Transverse colon (tissue), 4 donors: ENCODE results near the gene DGKD. TPM values are rescaled to one million over a fixed set of nuclear protein-coding genes. Genes with fewer than 3 reads are reported as not detected.

Source experiments
- DNase-seq: peaks from one replicate; pipeline ENCODE4 v3.0.0-alpha.2; 2019
- H3K27ac ChIP-seq, 4 donors: fragments of 200-600 bp; sonication (generic); 2 replicates each; pipeline ENCODE4 v1.5.1; 2016 to 2018; ENCODE audit warnings: inconsistent platforms in 4 of 4
- H3K27me3 ChIP-seq: fragments of 200-600 bp; sonication (generic); 2 replicates; pipeline ENCODE4 v1.5.1; 2017; ENCODE audit warnings: inconsistent platforms
- H3K36me3 ChIP-seq, 4 donors: fragments of 200-600 bp; sonication (generic); 2 replicates each; pipeline ENCODE4 v1.5.1; 2017 to 2019; ENCODE audit warnings: inconsistent platforms in 4 of 4
- H3K4me1 ChIP-seq, 4 donors: fragments of 200-600 bp; sonication (generic); 2 replicates each; pipeline ENCODE4 v1.5.1; 2017 to 2020; ENCODE audit warnings: inconsistent platforms in 4 of 4
- H3K4me3 ChIP-seq, 4 donors: fragments of 200-600 bp; sonication (generic); 1 replicate in 1 of 4; 2 replicates in 3 of 4; pipeline versions ENCODE4 v1.5.1 to v1.6.1; 2017 to 2019; ENCODE audit warnings: inconsistent platforms in 4 of 4
- H3K9me3 ChIP-seq, 2 donors: fragments of 200-600 bp; sonication (generic); 2 replicates each; pipeline ENCODE4 v1.5.1; 2017 to 2019; ENCODE audit warnings: inconsistent platforms in 2 of 2
- CTCF ChIP-seq, 5 experiments: fragments of 200-600 bp in 3 of 5; fragments of 450-650 bp in 2 of 5; sonication (generic) in 3 of 5; IDR thresholded peaks; 1 replicate in 2 of 5; 2 replicates in 3 of 5; pipeline ENCODE4 v1.5.1; 2016 to 2017; ENCODE audit warnings: antibody characterized with exemption in 5 of 5, inconsistent platforms in 3 of 5, mild to moderate bottlenecking in 2 of 5, moderate library complexity in 1 of 5
- EP300 ChIP-seq: sonication (generic); formaldehyde crosslinking; IDR thresholded peaks from one replicate; pipeline ENCODE4 v1.6.1; 2017; ENCODE audit warnings: antibody characterized with exemption, low read depth
- POLR2A ChIP-seq: fragments of 450-650 bp; IDR thresholded peaks from one replicate; pipeline ENCODE4 v1.6.1; 2016; ENCODE audit warnings: antibody characterized with exemption, mild to moderate bottlenecking, moderate library complexity
- POLR2AphosphoS5 ChIP-seq, 3 donors: sonication (generic); formaldehyde crosslinking; IDR thresholded peaks; one replicate each; pipeline ENCODE4 v1.6.1; 2016; ENCODE audit warnings: antibody characterized with exemption in 3 of 3
- WGBS, 2 donors: methylation state at CpG; one replicate each; pipeline ENCODE4 v1.1.5; 2018; ENCODE audit warnings: low coverage in 1 of 2; 5-methylcytosine and 5-hydroxymethylcytosine counted together
- in situ Hi-C, 4 donors: fragments of 200-750 bp; cut with MboI; loops; one replicate each; pipeline versions ENCODE4 v1.15.0 to v1.15.1; 2017; ENCODE audit warnings: low sequenced_read_pairs in 3 of 4, low pct_ligation_motif_present in 1 of 4, low pct_unique_long_range_greater_than_20kb in 1 of 4
- intact Hi-C: fragments of 100-400 bp; cut with DNase I; formaldehyde crosslinking; loops from one replicate; pipeline ENCODE4 v1.15.1; 2023; ENCODE audit warnings: low total_unique reads
- total RNA-seq, 4 donors: library from RNA; depleted of rRNA; stranded (reverse); fragments of >200 nt; gene quantifications; one replicate each; pipeline ENCODE4 v1.1.0, GENCODE V29; 2016

The DGKD gene
- total RNA-seq, 4 donors from 2014 or later, result 55.7 to 166 (median 91.5) TPM

- Histone ChIP-seq H3K27me3 (no peaks in the 10 kb centered on the region), H3K27ac (peak overlapping the region; percentile 82 to 88 (median 86)), H3K36me3 (no peaks in the 10 kb centered on the region), H3K4me3 (peak overlapping the region in 2 of 4 donors; percentile 11 to 17), H3K9me3 (peaks cover 0 to 9% of the 10 kb centered on the region in 2 donors), H3K4me1 (peaks cover 15 to 57% (median 37%) of the 10 kb centered on the region in 4 donors)
- DNase-seq, result peak; percentile 72
- in situ Hi-C loops (no loop called here), intact Hi-C loops (no loop called here)
- peak; percentile 38 for TF ChIP-seq POLR2A
- no peak for TF ChIP-seq POLR2AphosphoS5 (IDR thresholded peaks at IDR 0.05)
- 13 to 28% methylated on average over 6 of the region's 6 CpGs for WGBS, 2 donors
Measured at GRCh38 chr2:233409286-233409991, 55.1 kb downstream of the DGKD start.

GRCh38 chr2:233410196-233410760 is 56.0 kb downstream of the DGKD start:
- peaks cover 15 to 62% (median 46%) of the 10 kb centered on the region in 4 donors for H3K4me1 ChIP-seq
- no peak for DNase-seq

GRCh38 chr2:233411162-233411561 is 56.9 kb downstream of the DGKD start:
- Histone ChIP-seq H3K36me3 (no peaks in the 10 kb centered on the region), H3K4me1 (peaks cover 15 to 71% (median 54%) of the 10 kb centered on the region in 4 donors), H3K27ac (peak overlapping the region; percentile 82 to 88 (median 86)), H3K9me3 (peaks cover 0 to 9% of the 10 kb centered on the region in 2 donors), H3K27me3 (no peaks in the 10 kb centered on the region), H3K4me3 (no peak overlapping the region)
- 67 to 77% methylated on average over 1 of the region's 1 CpG for WGBS, 2 donors
- intact Hi-C loops (no loop called here), in situ Hi-C loops (no loop called here)
- TF ChIP-seq CTCF (IDR thresholded peaks at IDR 0.05), result no peak
- TF ChIP-seq POLR2AphosphoS5 (IDR thresholded peaks at IDR 0.05), result no peak
- no peak for TF ChIP-seq EP300
- TF ChIP-seq POLR2A, result no peak
- DNase-seq, result no peak

More at GRCh38 chr2:233410196-233410760, 56.0 kb downstream of the DGKD start:
- in situ Hi-C loops (no loop called here), intact Hi-C loops (no loop called here)
- Histone ChIP-seq H3K27ac (peak overlapping the region; percentile 82 to 88 (median 86)), H3K27me3 (no peaks in the 10 kb centered on the region), H3K36me3 (no peaks in the 10 kb centered on the region), H3K4me3 (peak overlapping the region in 2 of 4 donors; percentile 11 to 17), H3K9me3 (peaks cover 0 to 9% of the 10 kb centered on the region in 2 donors)
- WGBS, 2 donors, result 52% methylated on average over 5 of the region's 5 CpGs; no CpG with 5 or more reads in 1 of the 2 donors
- no peak for TF ChIP-seq POLR2A

- Histone ChIP-seq H3K36me3 (no peaks in the 10 kb centered on the region), H3K4me3 (no peak overlapping the region), H3K4me1 (peaks cover 20 to 82% (median 62%) of the 10 kb centered on the region in 4 donors), H3K9me3 (peaks cover 0 to 9% of the 10 kb centered on the region in 2 donors), H3K27me3 (no peaks in the 10 kb centered on the region), H3K27ac (peak overlapping the region in 3 of 4 donors; percentile 74 to 88 (median 76))
- TF ChIP-seq EP300 (no peak), CTCF (IDR thresholded peaks at IDR 0.05) (no peak), POLR2A (no peak), POLR2AphosphoS5 (IDR thresholded peaks at IDR 0.05) (no peak)
- intact Hi-C loops (no loop called here), in situ Hi-C loops (no loop called here)
- 95 to 98% methylated on average over 3 of the region's 3 CpGs for WGBS, 2 donors
- no peak for DNase-seq
Measured at GRCh38 chr2:233412405-233412804, 58.1 kb downstream of the DGKD start.

GRCh38 chr2:233413046-233413445 is 58.8 kb downstream of the DGKD start:
- in situ Hi-C loops, result no loop called here
- Histone ChIP-seq H3K4me3 (no peak overlapping the region), H3K9me3 (peaks cover 0 to 9% of the 10 kb centered on the region in 2 donors), H3K4me1 (peaks cover 22 to 82% (median 58%) of the 10 kb centered on the region in 4 donors), H3K27ac (peak overlapping the region in 3 of 4 donors; percentile 74 to 88 (median 76)), H3K36me3 (no peaks in the 10 kb centered on the region), H3K27me3 (no peaks in the 10 kb centered on the region)
- TF ChIP-seq EP300 (no peak), POLR2AphosphoS5 (IDR thresholded peaks at IDR 0.05) (no peak), POLR2A (no peak), CTCF (IDR thresholded peaks at IDR 0.05) (no peak)
- intact Hi-C loops, result no loop called here
- WGBS, 2 donors, result 94 to 96% methylated on average over 2 to 4 of the region's 4 CpGs
- no peak for DNase-seq
